Measurements from ENCODE around the gene SHISA8.

The SHISA8 gene

GRCh38 chr22:41915035-41915785 is at the start of gene SHISA8:
Gene SHISA8, minus strand, starts transcription at chr22:41915074. Its CDS starts 407 bp downstream, at chr22:41914667.
- H3K27ac ChIP-seq, result no peak within 1 kb of the TSS
- peak within 1 kb of the TSS; percentile 64 for H3K4me3 ChIP-seq
- no peak for TF ChIP-seq CTCF (IDR thresholded peaks at IDR 0.05)
- no peak for DNase-seq (ENCODE audit: low spot score)

GRCh38 chr22:41964112-41964491 is 49.2 kb upstream of the SHISA8 start:
- no peak for TF ChIP-seq CTCF (IDR thresholded peaks at IDR 0.05)
- no peak overlapping the region for H3K4me3 ChIP-seq
- DNase-seq (ENCODE audit: low spot score), result no peak
- H3K27ac ChIP-seq, result no peak overlapping the region

GRCh38 chr22:41963453-41964111 is 48.7 kb upstream of the SHISA8 start:
- TF ChIP-seq CTCF (IDR thresholded peaks at IDR 0.05), result no peak
- H3K27ac ChIP-seq, result no peak overlapping the region
- no peak for DNase-seq (ENCODE audit: low spot score)
- H3K4me3 ChIP-seq, result no peak overlapping the region

GRCh38 chr22:41957941-41958556 is 43.2 kb upstream of the SHISA8 start:
- Histone ChIP-seq H3K27ac (no peak overlapping the region), H3K4me3 (peak overlapping the region; percentile 60)

GRCh38 chr22:41952713-41953112 is 37.8 kb upstream of the SHISA8 start:
- no peak for DNase-seq (ENCODE audit: low spot score)
- no peak overlapping the region for H3K27ac ChIP-seq
- TF ChIP-seq CTCF (IDR thresholded peaks at IDR 0.05), result no peak
- H3K4me3 ChIP-seq, result no peak overlapping the region

More at GRCh38 chr22:41957941-41958556, 43.2 kb upstream of the SHISA8 start:
- TF ChIP-seq CTCF (IDR thresholded peaks at IDR 0.05), result no peak
- DNase-seq (ENCODE audit: low spot score), result no peak

GRCh38 chr22:41951898-41952474 is 37.1 kb upstream of the SHISA8 start, which contains the start of gene SMIM45:
Gene SMIM45, plus strand, starts transcription at chr22:41952150.
- H3K4me3 ChIP-seq, result no peak within 1 kb of the TSS
- no peak within 1 kb of the TSS for H3K27ac ChIP-seq
- TF ChIP-seq CTCF (IDR thresholded peaks at IDR 0.05), result no peak
- DNase-seq (ENCODE audit: low spot score), result no peak
